Activated naive CD8-positive, alpha-beta T cell treated with anti-CD3 and anti-CD28 coated beads, Interleukin-2, amount 10 ng/mL, durations not matched to agents 7 days and 5 days (primary cell): ENCODE data around the gene TSC22D1. TPM values are rescaled to one million over a fixed set of nuclear protein-coding genes. Genes with fewer than 3 reads are reported as not detected.

ENCODE experiments used
- ATAC-seq: fragments of 150-1000 bp; cut with Tn5 transposase; one replicate; pipeline ENCODE4 v1.10.0; 2021; ENCODE audit warnings: low read depth, moderate library complexity
- POLR2A ChIA-PET: fragments of 350-600 bp; sonication (Branson Sonifier 250); formaldehyde crosslinking; loops from one replicate; lab custom pipeline; 2021; ENCODE audit warnings: antibody characterized with exemption; lab: Charles Lee
- DNase-seq: peaks from one replicate; pipeline ENCODE4 v3.0.0; 2021
- H3K27ac Mint-ChIP-seq: one replicate; pipeline ENCODE4 v1.8.0; 2022; ENCODE audit warnings: mild to moderate bottlenecking, mixed read lengths
- H3K27me3 Mint-ChIP-seq: one replicate; pipeline ENCODE4 v1.8.0; 2022; ENCODE audit warnings: mild to moderate bottlenecking, moderate library complexity, mixed read lengths
- H3K36me3 Mint-ChIP-seq: one replicate; pipeline ENCODE4 v1.8.0; 2021; ENCODE audit warnings: mild to moderate bottlenecking, mixed read lengths
- H3K4me1 Mint-ChIP-seq: one replicate; pipeline ENCODE4 v1.8.0; 2021; ENCODE audit warnings: mixed read lengths
- H3K4me3 Mint-ChIP-seq: one replicate; pipeline ENCODE4 v1.8.0; 2022; ENCODE audit warnings: mild to moderate bottlenecking, moderate library complexity, mixed read lengths
- H3K9me3 Mint-ChIP-seq: one replicate; pipeline ENCODE4 v1.8.0; 2021; ENCODE audit warnings: mixed read lengths
- total RNA-seq, 2 experiments: library from RNA; stranded (reverse); gene quantifications; one replicate each; pipeline ENCODE4 v1.2.3, GENCODE V29; 2021

Gene TSC22D1
- total RNA-seq, 2 experiments from 2014 or later, result 21.8 to 27.0 TPM

DNA sequence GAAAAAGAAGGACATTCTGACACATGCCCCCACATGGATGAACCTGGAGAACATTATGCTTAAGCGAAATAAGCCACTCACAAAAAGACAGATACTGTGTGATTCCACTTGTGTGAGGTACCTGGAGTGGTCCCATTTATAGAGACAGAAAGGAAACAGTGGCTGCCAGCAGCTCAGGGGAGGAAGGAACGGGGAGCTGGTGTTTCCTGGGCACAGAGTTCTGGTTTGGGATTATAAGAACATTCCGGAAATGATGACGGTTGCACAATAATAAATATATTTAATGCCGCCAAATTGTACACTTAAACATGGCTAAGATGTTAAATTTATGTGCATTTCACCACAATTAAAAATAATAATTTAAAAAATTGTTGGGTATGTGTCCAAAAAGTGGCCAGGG, 169.5 kb downstream of the TSC22D1 start:
- Mint-ChIP-seq H3K4me3 (no peak overlapping the region), H3K4me1 (peaks cover 2% of the 10 kb centered on the region), H3K27me3 (peaks cover 6% of the 10 kb centered on the region), H3K36me3 (no peaks in the 10 kb centered on the region), H3K27ac (no peak overlapping the region), H3K9me3 (no peaks in the 10 kb centered on the region)
- ATAC-seq (no peak), DNase-seq (no peak)
- POLR2A ChIA-PET, result no interaction called here

DNA sequence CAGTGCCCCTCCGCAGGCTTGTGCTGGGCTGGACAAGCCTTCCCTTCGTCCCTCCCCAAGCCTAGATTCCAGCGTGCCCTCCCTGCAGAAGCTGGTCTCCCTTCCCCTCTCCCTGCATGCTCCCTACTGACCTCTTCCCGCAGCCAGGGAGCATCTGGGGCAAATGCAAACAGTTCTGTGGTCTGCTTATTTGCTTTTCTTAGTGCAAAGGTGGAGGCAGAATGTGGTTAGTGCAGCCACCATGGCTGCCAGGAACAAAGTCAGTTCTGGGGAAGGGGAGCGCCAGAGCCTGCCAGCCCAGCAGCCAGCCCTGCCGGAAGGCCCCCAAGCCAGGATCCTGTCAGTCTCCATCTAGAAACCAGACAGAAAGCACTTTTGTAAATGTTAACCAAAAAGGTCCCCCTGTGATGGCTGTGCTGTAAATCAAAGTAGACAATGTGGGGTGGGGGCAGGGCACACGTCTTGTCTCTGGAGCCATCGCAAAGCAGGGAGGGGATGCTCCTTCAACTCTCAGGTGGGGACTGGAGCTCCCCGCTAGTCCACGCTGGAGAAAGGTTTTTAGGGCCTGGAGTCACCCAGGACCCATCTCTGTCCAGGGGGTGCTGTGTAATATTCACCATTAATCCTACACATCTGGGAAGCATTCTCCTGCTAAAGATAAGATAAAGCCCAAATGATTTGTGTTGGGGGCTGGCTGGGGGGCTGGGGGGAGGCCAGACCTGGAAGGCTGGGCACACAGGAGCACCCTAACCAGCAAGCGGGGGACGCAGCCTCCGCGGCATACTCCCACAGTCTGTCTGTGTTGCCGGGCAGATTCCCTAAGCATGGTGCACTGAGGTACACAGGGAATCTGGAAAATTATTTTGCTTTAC, 171.6 kb downstream of the TSC22D1 start:
- ATAC-seq, result no peak
- no peaks in the 10 kb centered on the region for H3K36me3 Mint-ChIP-seq
- POLR2A ChIA-PET, result no interaction called here
- no peak overlapping the region for H3K4me3 Mint-ChIP-seq
- no peak for DNase-seq
- no peak overlapping the region for H3K27ac Mint-ChIP-seq
- no peaks in the 10 kb centered on the region for H3K9me3 Mint-ChIP-seq
- no peaks in the 10 kb centered on the region for H3K4me1 Mint-ChIP-seq
- peaks cover 6% of the 10 kb centered on the region for H3K27me3 Mint-ChIP-seq

DNA sequence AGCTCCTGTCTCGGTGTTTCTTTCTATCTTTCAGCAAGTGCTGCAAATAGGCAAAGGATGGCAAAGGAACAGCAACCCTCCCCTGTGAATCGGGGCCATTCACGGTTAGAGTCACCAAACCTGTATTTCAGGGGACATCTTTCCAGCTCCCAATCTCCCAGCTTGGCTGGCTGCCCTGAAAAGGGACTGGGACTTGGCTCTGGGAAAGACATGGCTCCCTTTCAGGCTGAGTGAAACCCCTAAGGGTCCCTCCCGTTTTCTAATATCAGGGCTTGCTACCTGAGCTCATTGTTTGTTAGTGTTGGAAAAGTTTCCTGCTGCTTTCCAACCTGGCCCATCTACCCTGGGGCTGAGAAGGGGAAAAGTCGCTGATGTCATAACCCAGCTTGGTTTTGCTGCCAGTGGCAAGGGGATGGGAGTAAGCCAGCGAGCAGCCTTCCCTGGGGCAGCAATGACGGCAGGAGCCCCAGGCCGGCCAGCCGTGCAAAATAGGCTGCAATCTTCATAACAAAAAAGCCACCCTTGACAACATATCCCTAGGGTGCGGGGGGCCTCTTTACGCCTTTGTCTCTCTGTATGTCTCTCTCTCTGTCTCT, 172.6 kb downstream of the TSC22D1 start:
- H3K27me3 Mint-ChIP-seq, result peaks cover 6% of the 10 kb centered on the region
- no peak overlapping the region for H3K27ac Mint-ChIP-seq
- ATAC-seq (no peak), DNase-seq (no peak)
- H3K36me3 Mint-ChIP-seq, result no peaks in the 10 kb centered on the region
- H3K9me3 Mint-ChIP-seq, result no peaks in the 10 kb centered on the region
- POLR2A ChIA-PET, result no interaction called here
- H3K4me3 Mint-ChIP-seq, result no peak overlapping the region
- no peaks in the 10 kb centered on the region for H3K4me1 Mint-ChIP-seq

DNA sequence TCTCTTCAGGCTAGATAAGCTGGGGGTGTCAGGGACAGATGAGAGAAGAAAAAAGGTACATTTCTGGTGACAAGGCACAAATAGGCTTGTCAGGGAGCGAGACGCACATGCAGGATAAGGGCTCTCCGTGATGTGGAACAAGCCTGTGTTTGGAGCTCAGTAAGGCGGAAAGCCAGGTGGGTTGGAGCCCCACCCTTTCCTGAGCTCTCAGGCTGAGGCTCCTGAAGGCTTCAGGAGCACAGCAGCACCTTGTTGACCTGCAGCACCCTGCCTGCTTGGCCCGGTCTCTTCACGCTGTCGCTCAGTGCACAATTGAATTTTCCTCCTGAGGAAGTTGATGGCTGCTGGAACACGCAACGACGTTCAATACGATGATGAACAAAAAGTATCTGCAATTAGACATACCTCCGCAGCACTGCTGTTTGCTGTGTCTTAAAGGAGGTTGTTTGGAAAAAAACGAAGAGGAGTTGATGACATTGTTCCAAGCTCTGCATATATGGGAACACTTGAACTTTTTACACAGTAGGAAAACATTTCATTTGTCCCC, 173.2 kb downstream of the TSC22D1 start:
- ATAC-seq (no peak), DNase-seq (no peak)
- Mint-ChIP-seq H3K27me3 (peaks cover 6% of the 10 kb centered on the region), H3K9me3 (no peaks in the 10 kb centered on the region), H3K4me3 (no peak overlapping the region), H3K27ac (no peak overlapping the region), H3K4me1 (no peaks in the 10 kb centered on the region), H3K36me3 (no peaks in the 10 kb centered on the region)
- POLR2A ChIA-PET, result no interaction called here

DNA sequence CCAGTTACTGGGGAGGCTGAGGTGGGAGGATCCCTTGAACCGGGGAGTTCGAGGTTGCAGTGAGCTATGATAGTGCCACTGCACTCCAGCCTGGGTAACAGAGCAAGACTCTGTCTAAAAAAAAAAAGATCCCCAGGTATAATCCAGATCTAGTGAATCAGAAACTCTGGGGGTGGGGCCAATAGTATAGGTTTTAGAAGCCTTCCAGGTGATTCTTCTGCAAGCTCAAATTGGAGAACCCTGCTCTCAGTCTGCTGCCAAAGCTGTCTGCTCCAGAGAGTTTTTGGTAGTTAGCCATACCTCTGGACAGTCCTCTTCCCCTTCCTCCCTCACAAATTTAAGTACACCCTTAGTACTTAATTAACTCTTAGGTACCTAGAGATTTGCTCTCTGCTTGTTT, 174.6 kb downstream of the TSC22D1 start:
- H3K4me1 Mint-ChIP-seq, result no peaks in the 10 kb centered on the region
- no peaks in the 10 kb centered on the region for H3K9me3 Mint-ChIP-seq
- ATAC-seq (no peak), DNase-seq (no peak)
- H3K36me3 Mint-ChIP-seq, result no peaks in the 10 kb centered on the region
- peaks cover 6% of the 10 kb centered on the region for H3K27me3 Mint-ChIP-seq
- H3K27ac Mint-ChIP-seq, result no peak overlapping the region
- no peak overlapping the region for H3K4me3 Mint-ChIP-seq
- POLR2A ChIA-PET, result no interaction called here

DNA sequence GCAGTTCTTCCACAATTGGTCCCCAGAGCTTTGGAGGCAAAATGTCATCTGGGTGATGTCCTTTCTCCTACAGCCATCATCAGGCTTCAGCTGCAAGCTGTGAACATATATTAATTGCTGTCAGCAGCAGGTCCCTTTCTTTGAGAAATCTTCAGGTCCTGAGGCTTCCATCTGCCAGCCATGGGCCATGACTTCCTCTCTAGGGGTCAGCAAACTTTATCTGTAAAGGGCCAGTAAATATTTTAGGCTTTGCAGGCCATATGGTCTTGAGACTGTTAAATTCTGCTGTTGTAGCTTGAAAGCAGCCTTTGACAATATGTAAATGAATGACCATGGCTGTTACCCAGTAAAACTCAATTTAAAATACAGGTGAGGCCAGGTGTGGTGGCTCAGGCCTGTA, 175.4 kb downstream of the TSC22D1 start:
- Mint-ChIP-seq H3K4me1 (no peaks in the 10 kb centered on the region), H3K27me3 (peaks cover 4% of the 10 kb centered on the region), H3K9me3 (no peaks in the 10 kb centered on the region), H3K36me3 (no peaks in the 10 kb centered on the region), H3K27ac (no peak overlapping the region), H3K4me3 (no peak overlapping the region)
- ATAC-seq (no peak), DNase-seq (no peak)
- POLR2A ChIA-PET, result no interaction called here

DNA sequence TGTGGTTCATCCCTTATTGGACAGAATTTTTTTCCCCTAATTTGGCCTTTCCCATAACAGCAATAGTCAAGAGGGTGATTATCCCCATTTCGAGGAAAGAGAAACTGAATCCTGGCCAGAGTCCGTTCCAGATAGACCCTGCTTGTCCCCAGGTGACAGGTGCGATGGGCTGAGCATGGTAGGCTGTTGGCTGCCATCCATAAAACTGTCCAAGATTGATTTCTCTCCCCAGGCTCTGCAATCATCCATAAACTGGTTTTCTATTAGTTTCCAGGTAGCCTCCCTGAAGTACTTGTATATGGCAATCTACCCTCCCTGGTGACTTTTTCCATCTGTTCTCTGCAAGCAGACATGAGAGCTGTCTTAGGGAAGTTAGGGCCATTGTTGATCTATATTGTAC, 177.1 kb downstream of the TSC22D1 start:
- no peak overlapping the region for H3K4me3 Mint-ChIP-seq

DNA sequence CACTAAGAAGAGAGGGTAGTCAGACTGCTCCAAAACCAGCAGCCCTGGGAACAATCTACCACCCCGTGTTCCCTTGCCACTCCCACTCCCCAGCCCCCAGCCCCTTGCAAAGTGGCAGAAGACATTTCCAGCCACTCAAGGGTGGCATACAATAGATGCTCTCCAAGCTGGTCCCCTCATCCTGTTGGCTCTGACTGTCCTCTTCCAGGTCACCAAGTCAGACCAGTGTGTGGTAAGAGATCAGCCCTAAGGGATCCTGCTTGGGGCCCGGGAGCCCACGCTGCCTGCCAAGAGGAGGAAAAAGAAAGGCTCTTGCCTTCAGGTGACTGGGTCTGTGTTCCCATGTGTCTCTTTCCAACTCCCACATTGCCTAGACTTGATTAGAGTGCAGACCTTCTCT, 177.5 kb downstream of the TSC22D1 start:
- POLR2A ChIA-PET, result no interaction called here
- Mint-ChIP-seq H3K36me3 (no peaks in the 10 kb centered on the region), H3K9me3 (no peaks in the 10 kb centered on the region), H3K27ac (no peak overlapping the region), H3K4me1 (no peaks in the 10 kb centered on the region), H3K27me3 (no peaks in the 10 kb centered on the region), H3K4me3 (no peak overlapping the region)
- ATAC-seq (no peak), DNase-seq (no peak)

More for the DNA sequence above, 177.1 kb downstream of the TSC22D1 start:
- POLR2A ChIA-PET, result no interaction called here
- no peak for DNase-seq
- Mint-ChIP-seq H3K27me3 (no peaks in the 10 kb centered on the region), H3K36me3 (no peaks in the 10 kb centered on the region), H3K27ac (no peak overlapping the region), H3K4me1 (no peaks in the 10 kb centered on the region), H3K9me3 (no peaks in the 10 kb centered on the region)
- ATAC-seq, result no peak

DNA sequence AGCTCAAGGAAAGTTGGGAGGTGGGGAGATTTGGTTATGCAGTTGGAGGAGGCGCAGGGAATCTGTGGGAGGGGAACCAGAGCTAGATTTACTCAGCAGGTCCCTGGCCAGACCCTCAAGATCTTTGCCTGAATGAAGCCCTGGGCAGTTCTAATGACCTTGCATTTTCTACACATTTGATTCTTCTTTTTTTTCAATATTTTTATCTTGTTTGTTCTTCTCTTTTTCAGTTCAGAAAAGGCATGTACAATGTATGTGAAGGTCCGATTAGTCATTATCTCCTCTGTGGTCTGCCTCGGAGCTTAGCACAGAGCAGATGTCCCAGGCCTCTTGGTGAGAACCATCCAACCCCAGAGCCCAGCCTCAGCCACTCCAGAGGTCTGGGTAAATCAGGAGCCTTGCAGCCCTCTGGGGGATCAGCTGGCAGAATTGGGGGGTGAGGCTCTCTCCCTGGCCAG, 178.3 kb downstream of the TSC22D1 start:
- no peak overlapping the region for H3K4me3 Mint-ChIP-seq
- no peaks in the 10 kb centered on the region for H3K36me3 Mint-ChIP-seq
- no peak for DNase-seq
- H3K4me1 Mint-ChIP-seq, result no peaks in the 10 kb centered on the region
- H3K27ac Mint-ChIP-seq, result no peak overlapping the region
- H3K9me3 Mint-ChIP-seq, result no peaks in the 10 kb centered on the region
- ATAC-seq, result no peak
- H3K27me3 Mint-ChIP-seq, result no peaks in the 10 kb centered on the region
- POLR2A ChIA-PET, result no interaction called here

DNA sequence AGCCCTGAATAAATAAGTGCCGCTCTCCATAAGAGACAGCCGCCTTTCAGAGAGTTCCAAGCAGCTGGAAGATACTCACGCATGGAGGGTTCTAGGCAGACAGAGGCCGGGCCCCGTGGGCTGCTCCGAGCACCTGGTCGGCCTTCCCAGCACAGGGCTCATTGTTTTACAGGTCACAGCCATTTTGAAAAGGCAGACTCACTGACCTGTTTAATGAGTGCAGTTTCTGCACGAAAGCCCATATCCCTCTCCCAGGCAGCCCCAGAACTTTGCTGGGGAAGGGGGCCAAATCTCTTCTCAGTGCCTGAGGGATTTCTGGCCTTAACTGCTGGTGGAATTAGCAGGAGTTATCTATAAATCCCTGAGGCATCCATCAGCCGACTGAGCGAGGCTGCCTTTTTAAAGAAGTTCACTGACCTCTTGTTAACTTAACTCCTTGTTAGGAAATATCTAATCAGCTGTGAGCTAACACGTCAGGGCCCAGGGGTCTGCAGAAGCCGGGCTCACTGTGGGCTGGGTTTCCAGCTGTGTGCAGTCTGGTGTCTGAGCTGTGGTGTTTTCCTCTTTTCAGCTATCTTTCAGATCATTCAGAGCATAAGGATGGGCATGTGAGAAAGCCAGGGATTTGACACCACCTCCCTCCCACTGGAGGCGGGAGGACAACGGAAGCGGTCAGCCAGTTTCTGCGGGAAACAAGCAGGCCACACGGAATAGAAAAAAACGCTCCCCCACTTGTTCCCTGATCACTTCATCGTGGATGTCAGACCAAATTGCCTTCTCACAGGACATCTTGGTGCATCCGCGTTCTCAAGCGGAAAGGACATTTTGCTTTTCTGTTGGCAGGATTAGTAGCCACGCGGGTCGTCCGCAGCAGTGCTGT, 179.2 kb downstream of the TSC22D1 start:
- H3K36me3 Mint-ChIP-seq, result no peaks in the 10 kb centered on the region
- H3K27ac Mint-ChIP-seq, result no peak overlapping the region
- no peak for DNase-seq
- POLR2A ChIA-PET, result no interaction called here
- peaks cover 3% of the 10 kb centered on the region for H3K27me3 Mint-ChIP-seq
- H3K4me3 Mint-ChIP-seq, result no peak overlapping the region
- H3K9me3 Mint-ChIP-seq, result no peaks in the 10 kb centered on the region
- no peak for ATAC-seq
- H3K4me1 Mint-ChIP-seq, result no peaks in the 10 kb centered on the region

DNA sequence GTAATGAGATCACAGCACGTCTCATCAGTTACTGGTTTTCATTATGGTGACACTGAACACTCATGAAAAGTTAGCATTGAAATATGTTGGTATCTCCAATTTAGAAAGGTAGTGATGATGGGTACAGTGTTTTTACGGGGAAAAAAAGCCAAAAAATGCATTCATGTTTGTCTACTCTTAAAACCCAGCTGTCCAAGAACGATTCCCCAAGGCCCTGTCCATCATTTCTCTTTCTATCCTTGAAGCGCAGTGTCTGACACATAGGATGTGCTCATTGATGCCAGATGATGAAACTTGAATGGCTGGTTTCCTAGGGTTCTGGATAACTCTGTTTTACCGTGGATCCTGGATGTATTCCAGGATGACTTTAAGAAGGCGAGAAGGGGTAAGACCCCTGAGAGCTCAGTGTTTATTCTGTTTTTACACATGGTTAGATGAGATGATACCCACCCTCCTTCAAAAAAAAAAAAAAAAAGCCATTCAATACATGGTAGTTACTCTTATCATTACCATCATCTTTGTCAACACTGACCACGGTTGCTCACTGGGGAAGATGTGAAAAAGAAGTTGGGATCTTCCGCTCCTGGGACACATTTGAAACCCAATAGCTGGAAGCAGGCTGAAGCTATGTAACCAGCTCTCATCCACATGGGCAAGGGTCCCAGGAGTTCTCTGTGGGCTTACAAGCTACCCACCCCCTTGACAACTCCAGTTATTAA, 180.0 kb downstream of the TSC22D1 start:
- POLR2A ChIA-PET, result interaction anchor here (0.6 to 0.7 kb wide), 2 partner anchors 18 to 45 kb away, joined by 3 read pairs; no protein-coding TSS in a partner anchor
- Mint-ChIP-seq H3K27ac (no peak overlapping the region), H3K9me3 (no peaks in the 10 kb centered on the region), H3K27me3 (peaks cover 3% of the 10 kb centered on the region), H3K4me3 (no peak overlapping the region), H3K4me1 (no peaks in the 10 kb centered on the region), H3K36me3 (no peaks in the 10 kb centered on the region)
- DNase-seq (no peak), ATAC-seq (no peak)

DNA sequence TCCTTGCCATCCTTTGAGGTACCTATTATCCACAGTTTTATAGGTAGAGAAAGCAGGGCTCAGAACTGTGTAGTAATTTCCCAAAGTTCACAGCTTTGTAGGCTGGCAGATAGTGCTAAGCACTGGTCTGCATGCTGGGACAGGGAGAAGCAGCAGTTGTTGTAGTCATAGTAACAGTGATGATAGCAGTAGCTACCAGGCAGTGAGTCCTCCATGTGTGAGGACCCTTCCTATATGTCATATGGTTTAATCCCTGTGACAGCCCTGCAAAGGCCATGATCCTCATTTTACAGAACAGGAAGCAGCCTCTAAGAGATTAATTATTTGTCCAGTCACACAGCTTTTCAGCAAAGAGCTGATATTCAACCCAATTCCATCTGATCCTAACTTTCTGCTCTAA, 181.5 kb downstream of the TSC22D1 start:
- H3K4me3 Mint-ChIP-seq, result no peak overlapping the region

More for the DNA sequence above, 181.5 kb downstream of the TSC22D1 start:
- Mint-ChIP-seq H3K27ac (no peak overlapping the region), H3K4me1 (no peaks in the 10 kb centered on the region), H3K27me3 (peaks cover 3% of the 10 kb centered on the region), H3K36me3 (no peaks in the 10 kb centered on the region), H3K9me3 (no peaks in the 10 kb centered on the region)
- ATAC-seq (no peak), DNase-seq (no peak)
- POLR2A ChIA-PET, result no interaction called here
